Mammary epithelial cell (primary cell): ENCODE data around the gene HPCAL1.

ENCODE experiments used
- CTCF ChIP-seq, 2 donors: IDR thresholded peaks in 1 of 2; conservative IDR thresholded peaks in 1 of 2; 2 replicates each; pipeline ENCODE4 v1.5.1; 2011 to 2012; ENCODE audit warnings: inconsistent platforms in 2 of 2, low read length in 2 of 2, mild to moderate bottlenecking in 2 of 2, control low read depth in 1 of 2, low read depth in 1 of 2; ENCODE audit not compliant: insufficient read depth in 1 of 2; ENCODE audit errors: extremely low read depth in 1 of 2
- EZH2 ChIP-seq: IDR thresholded peaks from 2 replicates; pipeline ENCODE4 v1.6.1; 2012; ENCODE audit warnings: low read length, inconsistent platforms, borderline replicate concordance

DNA sequence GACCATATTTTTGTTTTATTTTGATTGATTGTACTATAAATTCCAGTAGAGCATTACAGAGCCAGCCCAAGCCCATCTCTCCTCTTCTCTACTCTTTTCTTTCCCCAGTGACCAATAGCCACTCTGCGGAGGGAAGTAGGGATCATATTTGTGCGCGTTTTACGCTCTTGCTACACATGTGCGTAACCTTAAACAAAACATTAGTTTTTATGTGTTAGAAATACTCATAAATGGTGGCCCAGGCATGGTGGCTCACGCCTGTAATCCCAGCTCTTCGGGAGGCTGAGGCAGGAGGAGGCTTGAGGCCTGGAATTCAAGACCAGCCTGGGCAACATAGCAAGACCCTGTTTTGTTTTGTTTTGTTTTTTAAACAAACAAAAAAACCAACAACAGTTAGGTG is 31.3 kb downstream of the HPCAL1 start:
- no peak for TF ChIP-seq CTCF (conservative IDR thresholded peaks at IDR 0.05 in 1 of 2, IDR thresholded peaks at IDR 0.05 in 1 of 2; ENCODE audit: extremely low read depth in 1 of 2, insufficient read depth in 1 of 2, low read depth in 1 of 2, low read length in 2 of 2)
- no peak for TF ChIP-seq EZH2
